ENCODE measurements around the gene MMP2.

Gene MMP2

DNA sequence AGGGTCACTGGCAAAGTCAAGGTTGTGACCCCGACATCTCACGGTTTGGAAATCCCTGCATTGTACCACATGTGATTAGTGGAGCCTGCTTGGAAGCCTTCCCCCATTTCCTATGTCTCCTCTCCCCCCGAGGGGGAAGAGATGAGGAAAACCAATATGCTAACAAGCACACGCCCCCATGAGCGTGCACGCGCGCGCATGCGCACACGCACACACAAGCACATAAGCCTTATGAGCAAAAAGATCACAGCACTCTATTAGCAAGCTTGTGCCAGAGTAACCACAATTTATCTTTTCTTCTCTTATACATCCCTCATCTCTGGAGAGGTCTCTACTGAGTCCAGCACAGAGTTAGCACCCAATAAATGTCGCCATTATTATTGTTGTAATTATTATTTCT lies 31.8 kb upstream of the MMP2 start:
- no peaks in the 10 kb centered on the region for H3K36me3 ChIP-seq (ENCODE audit: control insufficient read depth, low read depth, low read length)
- no peaks in the 10 kb centered on the region for H3K27me3 ChIP-seq (ENCODE audit: control insufficient read depth, insufficient read depth, low read length)

DNA sequence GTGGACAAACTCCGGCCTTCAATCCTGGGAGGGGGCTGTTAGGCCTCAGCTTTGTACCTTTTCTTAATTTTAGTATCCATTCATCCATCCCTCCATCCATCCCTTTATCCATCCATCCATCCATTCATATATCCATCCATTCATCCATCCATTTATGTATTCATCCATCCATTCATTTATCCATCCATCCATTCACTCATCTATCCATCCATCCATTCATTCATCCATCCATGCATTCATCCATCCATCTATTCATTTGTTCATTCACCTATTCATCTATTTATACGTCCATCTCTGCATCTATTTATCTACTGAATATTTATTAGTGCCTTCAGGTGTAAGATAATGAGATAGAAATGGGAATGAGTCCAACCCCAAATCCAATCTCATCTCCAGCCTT lies 26.0 kb upstream of the MMP2 start:
- H3K4me1 ChIP-seq (ENCODE audit: control insufficient read depth, low read depth, low read length), result no peaks in the 10 kb centered on the region
- no peak overlapping the region for H3K27ac ChIP-seq (ENCODE audit: low read length)
- no peak overlapping the region for H3K9ac ChIP-seq (ENCODE audit: low read length)
- no peaks in the 10 kb centered on the region for H3K27me3 ChIP-seq (ENCODE audit: control insufficient read depth, insufficient read depth, low read length)
- H3K9me3 ChIP-seq (ENCODE audit: control insufficient read depth, low read depth, low read length), result no peaks in the 10 kb centered on the region
- H3K36me3 ChIP-seq (ENCODE audit: control insufficient read depth, low read depth, low read length), result no peaks in the 10 kb centered on the region
- H3K4me3 ChIP-seq (ENCODE audit: low read length), result no peak overlapping the region

More for the DNA sequence above, 31.8 kb upstream of the MMP2 start:
- H3K9ac ChIP-seq (ENCODE audit: low read length), result no peak overlapping the region
- no peak overlapping the region for H3K27ac ChIP-seq (ENCODE audit: low read length)
- H3K4me3 ChIP-seq (ENCODE audit: low read length), result no peak overlapping the region
- no peaks in the 10 kb centered on the region for H3K4me1 ChIP-seq (ENCODE audit: control insufficient read depth, low read depth, low read length)
- H3K9me3 ChIP-seq (ENCODE audit: control insufficient read depth, low read depth, low read length), result no peaks in the 10 kb centered on the region

DNA sequence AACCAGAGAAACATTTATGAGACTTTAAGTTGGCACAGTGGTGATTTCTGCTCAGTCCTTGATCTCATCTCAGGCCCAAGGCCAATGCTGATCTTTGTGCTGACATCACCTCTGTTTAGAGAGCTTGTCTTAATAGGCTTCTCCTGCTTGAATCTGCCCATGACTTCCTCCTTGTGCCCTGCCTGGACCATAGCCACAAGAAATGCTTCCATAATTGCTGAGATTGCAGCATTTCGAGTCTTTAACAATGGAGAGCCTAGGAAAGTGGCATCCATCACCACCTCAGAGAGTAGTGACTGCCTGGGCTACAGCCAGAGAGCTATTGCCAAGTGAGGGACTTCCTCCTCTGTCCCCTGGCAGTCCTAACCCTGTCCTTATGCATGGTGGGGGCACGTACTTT lies 25.1 kb upstream of the MMP2 start:
- no peaks in the 10 kb centered on the region for H3K27me3 ChIP-seq (ENCODE audit: control insufficient read depth, insufficient read depth, low read length)
- H3K9me3 ChIP-seq (ENCODE audit: control insufficient read depth, low read depth, low read length), result no peaks in the 10 kb centered on the region
- no peak overlapping the region for H3K27ac ChIP-seq (ENCODE audit: low read length)
- H3K4me1 ChIP-seq (ENCODE audit: control insufficient read depth, low read depth, low read length), result no peaks in the 10 kb centered on the region
- H3K4me3 ChIP-seq (ENCODE audit: low read length), result no peak overlapping the region
- H3K36me3 ChIP-seq (ENCODE audit: control insufficient read depth, low read depth, low read length), result no peaks in the 10 kb centered on the region
- H3K9ac ChIP-seq (ENCODE audit: low read length), result no peak overlapping the region

DNA sequence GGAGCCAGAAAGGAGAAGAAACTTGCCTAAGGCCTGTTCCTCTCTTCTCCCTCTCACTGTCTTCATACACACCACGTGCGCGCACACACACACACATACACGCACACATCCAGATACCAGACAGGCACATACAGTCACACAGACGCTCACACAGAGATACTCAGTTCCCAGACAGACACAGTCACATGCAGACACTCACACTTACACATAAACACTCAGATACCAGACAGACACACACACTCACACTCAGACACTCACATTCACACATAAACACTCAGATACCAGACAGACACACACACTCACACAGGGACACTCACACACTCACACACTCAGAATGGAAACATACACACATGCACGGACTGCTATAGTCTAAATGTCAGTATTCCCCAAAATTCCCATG lies 24.1 kb upstream of the MMP2 start:
- no peaks in the 10 kb centered on the region for H3K9me3 ChIP-seq (ENCODE audit: control insufficient read depth, low read depth, low read length)
- no peak overlapping the region for H3K27ac ChIP-seq (ENCODE audit: low read length)
- no peaks in the 10 kb centered on the region for H3K27me3 ChIP-seq (ENCODE audit: control insufficient read depth, insufficient read depth, low read length)
- H3K4me1 ChIP-seq (ENCODE audit: control insufficient read depth, low read depth, low read length), result no peaks in the 10 kb centered on the region
- H3K36me3 ChIP-seq (ENCODE audit: control insufficient read depth, low read depth, low read length), result no peaks in the 10 kb centered on the region
- no peak overlapping the region for H3K4me3 ChIP-seq (ENCODE audit: low read length)
- H3K9ac ChIP-seq (ENCODE audit: low read length), result no peak overlapping the region

DNA sequence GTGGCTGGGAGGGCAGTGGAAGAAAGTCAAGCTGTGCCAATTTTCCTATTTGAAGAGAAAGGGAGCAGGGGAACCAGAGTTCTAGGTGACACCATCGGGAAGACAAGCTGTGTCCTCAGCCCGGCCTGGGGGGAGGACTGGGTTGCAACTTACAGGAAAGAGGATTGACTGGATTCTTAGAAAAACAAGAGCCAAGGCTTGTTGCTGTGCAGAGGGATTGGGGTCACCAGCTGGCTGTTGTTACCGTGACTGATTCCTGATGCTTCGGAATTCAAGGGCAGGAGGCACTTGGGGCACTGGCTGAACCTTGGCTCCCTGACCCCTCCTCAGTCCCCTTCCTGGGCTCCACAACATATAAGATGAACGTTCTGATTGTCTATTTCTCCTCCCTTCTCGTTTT lies 16.8 kb upstream of the MMP2 start:
- Histone ChIP-seq H3K36me3 (ENCODE audit: control insufficient read depth, low read depth, low read length) (no peaks in the 10 kb centered on the region), H3K27me3 (ENCODE audit: control insufficient read depth, insufficient read depth, low read length) (no peaks in the 10 kb centered on the region), H3K4me1 (ENCODE audit: control insufficient read depth, low read depth, low read length) (no peaks in the 10 kb centered on the region), H3K4me3 (ENCODE audit: low read length) (no peak overlapping the region), H3K9me3 (ENCODE audit: control insufficient read depth, low read depth, low read length) (no peaks in the 10 kb centered on the region), H3K9ac (ENCODE audit: low read length) (no peak overlapping the region), H3K27ac (ENCODE audit: low read length) (no peak overlapping the region)

DNA sequence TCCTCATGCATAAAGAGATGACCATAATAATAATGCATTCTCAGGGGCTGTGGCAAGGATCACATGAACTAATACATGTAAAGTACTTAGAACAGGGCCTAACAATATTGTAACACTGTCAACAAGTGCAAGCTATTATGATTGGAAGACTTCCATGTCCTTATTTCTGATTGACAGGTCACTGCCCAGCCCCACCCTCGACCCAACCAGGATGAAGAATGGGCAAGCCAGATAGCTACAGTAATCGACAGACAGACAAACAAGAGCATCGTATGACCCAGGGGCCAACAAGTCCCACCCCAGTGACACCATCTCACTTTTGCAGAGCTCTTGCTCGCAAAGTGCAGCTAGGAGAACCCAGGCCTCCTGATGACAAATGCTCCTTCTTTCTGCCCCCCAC lies 14.6 kb upstream of the MMP2 start:
- H3K4me1 ChIP-seq (ENCODE audit: control insufficient read depth, low read depth, low read length), result peaks cover 4% of the 10 kb centered on the region
- H3K27me3 ChIP-seq (ENCODE audit: control insufficient read depth, insufficient read depth, low read length), result no peaks in the 10 kb centered on the region
- no peak overlapping the region for H3K4me3 ChIP-seq (ENCODE audit: low read length)
- no peaks in the 10 kb centered on the region for H3K9me3 ChIP-seq (ENCODE audit: control insufficient read depth, low read depth, low read length)
- H3K9ac ChIP-seq (ENCODE audit: low read length), result no peak overlapping the region
- no peak overlapping the region for H3K27ac ChIP-seq (ENCODE audit: low read length)
- H3K36me3 ChIP-seq (ENCODE audit: control insufficient read depth, low read depth, low read length), result no peaks in the 10 kb centered on the region

DNA sequence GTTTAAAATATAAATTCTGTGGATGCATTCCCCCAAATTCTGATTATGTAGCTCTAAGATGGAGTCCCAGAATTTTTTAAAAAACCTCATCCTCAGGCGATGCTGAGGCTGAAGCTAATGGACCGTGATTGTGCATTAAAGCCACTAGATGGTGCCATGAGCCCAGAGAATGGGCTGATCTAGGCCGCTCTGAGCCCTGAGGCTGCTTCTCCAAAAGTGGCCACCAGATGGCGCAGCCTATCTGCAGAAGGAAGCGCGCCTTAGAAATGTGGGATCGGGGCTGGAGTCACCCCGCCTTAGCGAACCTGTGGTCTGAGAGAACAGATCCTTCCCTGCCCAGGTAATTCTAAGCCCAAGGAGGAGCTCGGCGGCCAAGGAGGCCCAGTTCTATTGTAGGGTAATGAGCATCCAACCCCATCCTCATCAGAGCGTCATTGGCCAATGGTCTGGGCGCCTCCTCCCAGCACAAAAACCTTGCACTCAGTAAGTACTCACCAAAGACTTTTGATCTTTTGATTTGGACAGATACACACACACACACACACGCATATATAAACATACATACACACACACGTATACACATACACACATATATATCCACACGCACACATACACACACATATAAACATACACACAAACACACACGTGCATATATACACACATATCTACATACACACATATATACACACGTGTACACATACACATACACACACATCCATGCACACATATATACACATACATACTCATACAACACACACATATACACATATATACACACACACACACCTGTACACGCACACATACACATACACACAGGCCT lies 13.7 kb upstream of the MMP2 start:
- Histone ChIP-seq H3K4me3 (ENCODE audit: low read length) (no peak overlapping the region), H3K9me3 (ENCODE audit: control insufficient read depth, low read depth, low read length) (no peaks in the 10 kb centered on the region), H3K4me1 (ENCODE audit: control insufficient read depth, low read depth, low read length) (peaks cover 5% of the 10 kb centered on the region)

DNA sequence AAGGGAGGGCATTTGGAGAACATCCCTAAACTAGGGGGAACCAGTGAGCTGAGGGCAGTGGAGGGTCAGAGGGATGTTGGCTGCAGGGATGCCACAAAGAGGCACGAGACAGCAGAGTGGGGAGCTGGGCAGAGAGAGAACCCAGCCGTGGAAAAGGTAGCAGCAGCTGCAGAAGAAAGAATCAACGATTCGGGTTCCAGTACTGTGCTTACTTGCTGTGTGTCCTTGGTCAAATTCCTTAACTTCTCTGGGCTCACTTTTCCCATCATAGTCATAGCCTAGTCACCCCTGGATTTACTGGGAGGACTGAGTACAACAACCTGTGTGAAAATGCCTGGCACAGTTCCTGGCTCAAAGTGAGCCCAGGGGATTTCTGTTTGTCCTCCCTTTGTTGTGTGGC lies 12.8 kb upstream of the MMP2 start:
- Histone ChIP-seq H3K4me1 (ENCODE audit: control insufficient read depth, low read depth, low read length) (peaks cover 10% of the 10 kb centered on the region), H3K27me3 (ENCODE audit: control insufficient read depth, insufficient read depth, low read length) (peaks cover 2% of the 10 kb centered on the region), H3K4me3 (ENCODE audit: low read length) (no peak overlapping the region), H3K9me3 (ENCODE audit: control insufficient read depth, low read depth, low read length) (no peaks in the 10 kb centered on the region), H3K27ac (ENCODE audit: low read length) (no peak overlapping the region), H3K9ac (ENCODE audit: low read length) (no peak overlapping the region), H3K36me3 (ENCODE audit: control insufficient read depth, low read depth, low read length) (no peaks in the 10 kb centered on the region)

More for the DNA sequence above, 13.7 kb upstream of the MMP2 start:
- no peaks in the 10 kb centered on the region for H3K36me3 ChIP-seq (ENCODE audit: control insufficient read depth, low read depth, low read length)
- no peak overlapping the region for H3K9ac ChIP-seq (ENCODE audit: low read length)
- no peaks in the 10 kb centered on the region for H3K27me3 ChIP-seq (ENCODE audit: control insufficient read depth, insufficient read depth, low read length)
- H3K27ac ChIP-seq (ENCODE audit: low read length), result no peak overlapping the region

DNA sequence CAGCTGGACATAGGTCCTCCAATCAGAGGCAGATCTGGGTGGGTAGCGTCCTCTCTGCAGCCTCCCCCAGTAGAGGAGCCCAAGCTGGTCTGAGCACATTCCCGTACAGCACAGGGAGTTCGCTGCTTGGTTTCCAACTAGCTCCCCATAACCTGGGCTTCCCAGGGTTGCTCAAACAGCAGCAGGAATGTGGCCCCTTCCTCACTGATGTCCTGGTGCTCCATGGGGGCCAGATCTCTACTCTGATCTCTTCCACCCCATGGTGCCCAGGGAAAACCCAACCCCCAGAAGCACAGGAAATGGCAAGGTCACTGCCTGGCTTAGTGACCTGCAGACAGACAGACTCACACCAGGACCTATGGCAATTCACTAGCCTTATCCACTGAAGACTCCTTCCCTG lies 11.1 kb upstream of the MMP2 start:
- Histone ChIP-seq H3K27ac (ENCODE audit: low read length) (no peak overlapping the region), H3K4me1 (ENCODE audit: control insufficient read depth, low read depth, low read length) (peaks cover 10% of the 10 kb centered on the region), H3K9me3 (ENCODE audit: control insufficient read depth, low read depth, low read length) (no peaks in the 10 kb centered on the region), H3K27me3 (ENCODE audit: control insufficient read depth, insufficient read depth, low read length) (peaks cover 7% of the 10 kb centered on the region), H3K9ac (ENCODE audit: low read length) (no peak overlapping the region), H3K36me3 (ENCODE audit: control insufficient read depth, low read depth, low read length) (no peaks in the 10 kb centered on the region), H3K4me3 (ENCODE audit: low read length) (no peak overlapping the region)

DNA sequence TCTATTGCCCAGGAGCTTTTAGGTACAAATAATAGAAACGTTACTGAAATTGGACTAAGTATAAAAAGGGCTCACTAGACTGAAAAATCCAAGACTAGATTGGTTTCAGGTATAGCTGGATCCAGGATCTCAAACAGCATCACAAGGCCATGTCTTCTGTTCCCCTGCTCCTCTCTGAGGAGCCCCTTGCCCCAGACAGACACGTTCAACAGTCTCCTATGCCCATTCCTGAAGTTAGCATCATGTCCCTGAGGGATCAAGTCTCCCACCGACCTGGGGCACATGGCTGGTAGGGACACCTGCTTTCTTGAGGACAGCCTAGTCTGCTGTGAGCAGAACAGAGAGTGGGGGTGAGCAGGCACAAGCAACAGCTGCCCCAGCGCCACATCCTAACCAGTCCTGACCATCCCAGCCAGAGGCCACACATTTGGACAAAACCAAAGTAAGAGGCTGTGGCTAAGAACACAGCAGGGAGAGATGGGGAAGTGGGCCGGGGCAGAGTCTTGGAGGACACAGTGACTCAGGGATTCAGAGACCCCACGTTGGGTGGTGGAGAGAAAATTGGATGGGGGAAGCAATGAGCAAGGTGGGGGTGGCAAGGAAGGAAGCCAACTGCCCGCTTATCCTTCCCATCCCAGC lies 10.5 kb upstream of the MMP2 start:
- H3K4me3 ChIP-seq (ENCODE audit: low read length), result no peak overlapping the region
- H3K9ac ChIP-seq (ENCODE audit: low read length), result no peak overlapping the region
- peaks cover 7% of the 10 kb centered on the region for H3K27me3 ChIP-seq (ENCODE audit: control insufficient read depth, insufficient read depth, low read length)
- no peaks in the 10 kb centered on the region for H3K36me3 ChIP-seq (ENCODE audit: control insufficient read depth, low read depth, low read length)
- H3K9me3 ChIP-seq (ENCODE audit: control insufficient read depth, low read depth, low read length), result no peaks in the 10 kb centered on the region
- no peak overlapping the region for H3K27ac ChIP-seq (ENCODE audit: low read length)
- H3K4me1 ChIP-seq (ENCODE audit: control insufficient read depth, low read depth, low read length), result peaks cover 10% of the 10 kb centered on the region

DNA sequence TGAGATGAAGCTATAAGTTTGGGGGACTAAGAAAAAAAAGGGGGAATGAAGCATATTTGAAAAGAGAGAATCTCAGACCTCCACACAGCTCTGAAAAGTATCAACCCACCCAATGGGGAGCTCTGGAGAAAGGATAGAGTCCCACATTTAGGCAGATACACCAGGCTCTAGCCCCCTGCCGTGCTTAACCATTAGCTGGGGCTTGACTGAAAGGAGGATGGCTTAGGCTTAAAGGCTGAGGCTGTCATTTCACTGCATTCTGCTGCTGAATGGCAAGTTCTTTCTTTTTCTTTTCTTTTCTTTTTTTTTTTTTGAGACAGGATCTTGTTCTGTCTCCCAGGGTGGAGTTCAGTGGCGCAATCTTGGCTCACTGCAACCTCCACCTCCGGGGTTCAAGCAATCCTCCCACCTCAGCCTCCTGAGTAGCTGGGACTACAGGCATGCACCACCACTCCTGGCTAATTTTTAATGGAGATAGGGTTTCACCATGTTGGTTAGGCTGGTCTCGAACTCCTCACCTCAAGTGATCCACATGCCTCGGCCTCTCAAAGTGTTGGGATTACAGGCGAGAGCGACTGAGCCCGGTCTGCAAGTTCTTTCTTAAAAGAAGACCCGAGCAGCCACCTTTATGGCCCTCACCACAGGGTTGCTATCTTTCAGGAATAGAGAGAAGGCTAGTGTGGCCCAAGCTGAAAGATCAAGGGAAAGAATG lies 9.0 kb upstream of the MMP2 start:
- Histone ChIP-seq H3K4me3 (ENCODE audit: low read length) (no peak overlapping the region), H3K36me3 (ENCODE audit: control insufficient read depth, low read depth, low read length) (no peaks in the 10 kb centered on the region), H3K27me3 (ENCODE audit: control insufficient read depth, insufficient read depth, low read length) (peaks cover 7% of the 10 kb centered on the region), H3K9me3 (ENCODE audit: control insufficient read depth, low read depth, low read length) (no peaks in the 10 kb centered on the region), H3K4me1 (ENCODE audit: control insufficient read depth, low read depth, low read length) (peaks cover 14% of the 10 kb centered on the region), H3K27ac (ENCODE audit: low read length) (no peak overlapping the region), H3K9ac (ENCODE audit: low read length) (no peak overlapping the region)

All from iPS-18a (cell line).